Ramos (cell line): ENCODE results near the gene ABCA3.
"Not testable (repeated sequence)": the region's sequence is repeated elsewhere in the genome, so short reads cannot be mapped to it uniquely, and the experiment has no call there.

Source experiments
- in situ Hi-C: fragments of 300-500 bp; cut with MboI; formaldehyde crosslinking; loops from one replicate; pipeline ENCODE4 v1.14.3; 2022; ENCODE audit warnings: low sequenced_read_pairs; ENCODE audit not compliant: unreplicated experiment

Gene ABCA3

GRCh38 chr16:2263026-2263425 lies 77.5 kb downstream of the ABCA3 start:
- in situ Hi-C loops = not testable (repeated sequence)

DNA sequence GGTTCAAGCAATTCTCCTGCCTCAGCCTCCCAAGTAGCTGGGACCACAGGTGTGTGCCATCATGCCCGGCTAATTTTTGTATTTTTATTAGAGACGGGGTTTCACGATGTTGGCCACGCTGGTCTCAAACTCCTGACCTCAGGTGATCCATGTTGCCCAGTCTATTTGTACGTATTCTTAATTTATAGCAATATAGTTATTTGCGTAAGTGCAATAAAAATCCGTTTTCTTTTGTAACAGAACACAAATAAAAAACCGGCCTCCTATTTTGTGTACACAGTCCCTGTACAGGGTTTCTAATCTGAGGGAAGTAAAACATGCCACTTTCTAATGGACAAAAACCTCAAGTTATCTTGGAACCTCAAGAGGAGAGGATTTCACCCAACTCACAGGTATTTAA lies 80.3 kb downstream of the ABCA3 start:
- in situ Hi-C loops = no loop called here

- in situ Hi-C loops = not testable (repeated sequence)
These were observed 82.0 kb downstream of the ABCA3 start for GRCh38 chr16:2258530-2258929.

DNA sequence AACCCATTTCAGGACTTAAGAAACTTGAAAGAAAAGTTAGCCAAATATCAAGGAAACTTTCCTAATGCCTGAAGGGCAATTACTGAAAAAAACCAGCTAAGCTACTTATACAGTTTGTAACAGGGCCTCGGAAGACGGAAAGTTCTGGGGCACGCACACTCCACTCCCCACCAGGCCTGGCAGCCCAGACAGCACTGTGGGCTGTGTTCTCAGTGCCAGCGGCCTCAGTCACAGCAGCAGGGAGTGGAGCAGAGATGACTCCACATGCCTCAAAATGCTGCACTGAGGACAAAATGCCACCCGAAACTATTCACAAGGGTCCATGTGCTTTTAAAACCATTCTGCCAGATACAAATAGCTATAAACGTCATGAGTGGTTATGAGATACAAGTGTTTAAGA lies 82.8 kb downstream of the ABCA3 start:
- in situ Hi-C loops = no loop called here

DNA sequence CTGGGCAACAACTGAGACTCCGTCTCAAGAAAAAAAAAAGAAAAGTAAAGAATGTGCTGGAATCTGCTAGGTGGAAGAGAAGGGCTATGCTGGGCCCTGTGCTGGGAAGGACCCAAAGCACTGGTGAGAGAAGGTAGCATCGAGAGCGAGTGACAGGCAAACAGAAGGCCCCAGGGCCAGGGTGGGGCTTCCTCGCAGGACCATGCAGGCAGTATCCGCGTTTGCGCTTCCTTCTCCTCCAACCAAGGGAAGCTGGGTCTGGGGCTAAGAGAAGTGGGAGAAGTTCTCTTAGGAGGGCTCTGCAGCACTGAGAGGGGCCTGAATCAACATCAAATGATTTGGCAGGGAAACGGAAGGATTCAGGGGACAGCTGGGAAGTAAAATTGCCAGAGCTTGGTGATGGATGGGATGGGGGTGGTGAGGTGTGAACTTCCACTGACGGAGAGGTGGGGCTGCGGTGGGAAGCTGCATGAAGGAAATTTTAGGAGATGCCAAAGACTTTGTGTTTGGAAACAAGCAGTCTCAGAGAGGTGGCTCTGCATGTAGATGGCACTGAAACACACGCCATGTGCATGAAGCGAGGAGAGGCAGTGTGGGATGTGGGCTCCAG lies 83.9 kb downstream of the ABCA3 start:
- in situ Hi-C loops = no loop called here

GRCh38 chr16:2253293-2253692 lies 87.2 kb downstream of the ABCA3 start:
- in situ Hi-C loops = no loop called here

DNA sequence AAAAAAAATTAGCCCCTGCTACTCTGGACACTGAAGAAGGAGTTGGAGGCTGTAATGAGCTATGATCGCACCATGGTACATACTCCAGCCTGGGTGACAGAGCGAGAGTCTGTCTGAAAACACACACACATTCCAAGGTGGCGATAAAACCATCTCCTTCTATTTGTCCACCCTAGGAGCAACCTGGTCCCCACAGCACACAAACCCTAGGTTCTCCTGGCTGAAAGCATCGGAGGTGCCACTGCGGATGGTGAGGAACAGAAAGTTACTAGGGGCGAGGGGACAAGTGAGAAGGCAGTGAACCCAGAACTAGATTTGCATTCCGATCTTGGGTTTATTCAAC lies 87.8 kb downstream of the ABCA3 start:
- in situ Hi-C loops = no loop called here

- in situ Hi-C loops = no loop called here
These were observed 89.0 kb downstream of the ABCA3 start, which contains the start of gene ECI1 for GRCh38 chr16:2251296-2252111. ECI1 (minus strand) TSS chr16:2251587; CDS start chr16:2251566, 21 bp downstream.

DNA sequence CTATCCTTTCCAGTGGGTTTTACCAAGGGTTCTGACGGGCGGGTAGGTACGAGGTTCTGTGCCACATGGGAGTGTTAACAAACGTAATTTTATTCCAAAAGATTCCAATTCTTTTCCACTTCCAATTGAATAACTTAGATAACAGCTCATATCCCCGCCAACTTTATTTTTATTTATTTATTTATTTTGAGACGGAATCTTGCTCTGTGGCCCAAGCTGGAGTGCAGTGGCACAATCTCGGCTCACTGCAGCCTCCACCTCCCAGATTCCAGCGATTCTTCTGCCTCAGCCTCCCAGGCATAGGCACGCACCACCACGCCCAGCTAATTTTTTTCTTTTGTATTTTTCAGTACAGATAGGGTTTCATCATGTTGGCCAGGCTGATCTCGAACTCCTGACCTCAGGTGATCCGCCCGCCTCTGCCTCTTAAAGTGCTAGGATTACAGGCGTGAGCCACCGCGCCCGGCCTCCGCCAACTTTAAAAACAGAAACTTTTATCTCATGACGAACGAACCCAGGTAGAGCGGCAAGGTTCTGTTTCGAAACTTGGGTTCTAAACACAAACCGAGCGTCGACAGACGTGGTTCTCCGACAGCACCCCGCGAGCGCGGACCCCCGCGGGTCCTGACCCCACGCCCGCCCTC lies 89.8 kb downstream of the ABCA3 start:
- in situ Hi-C loops = no loop called here

DNA sequence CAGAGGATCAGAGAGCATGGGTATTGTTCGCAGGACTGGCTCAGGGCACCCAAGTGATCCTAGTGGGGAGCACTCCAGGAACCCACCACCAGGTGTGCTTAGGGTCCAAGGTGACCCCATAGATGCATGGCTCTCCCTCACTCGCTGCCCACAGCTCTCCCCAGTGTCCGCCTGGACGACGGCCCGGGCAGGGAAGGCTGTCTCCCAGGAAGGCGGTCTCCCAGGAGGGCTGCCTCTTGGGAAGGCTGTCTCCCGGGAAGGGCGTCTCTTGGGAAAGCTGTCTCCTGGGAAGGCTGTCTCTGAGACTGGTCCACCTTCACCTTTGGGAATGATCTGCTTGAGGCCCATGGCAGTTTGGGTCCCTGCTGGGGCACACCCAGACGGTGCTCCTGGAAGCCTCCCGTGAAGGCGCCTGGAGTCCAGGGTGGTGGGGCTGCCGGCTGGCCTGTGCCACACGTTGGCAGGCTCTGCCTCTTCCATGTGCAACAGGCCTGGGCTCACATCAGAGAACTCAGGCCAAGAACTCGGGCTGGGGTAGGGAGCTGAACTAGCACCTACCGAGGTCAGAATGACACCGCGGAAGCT lies 94.1 kb downstream of the ABCA3 start:
- in situ Hi-C loops = no loop called here

DNA sequence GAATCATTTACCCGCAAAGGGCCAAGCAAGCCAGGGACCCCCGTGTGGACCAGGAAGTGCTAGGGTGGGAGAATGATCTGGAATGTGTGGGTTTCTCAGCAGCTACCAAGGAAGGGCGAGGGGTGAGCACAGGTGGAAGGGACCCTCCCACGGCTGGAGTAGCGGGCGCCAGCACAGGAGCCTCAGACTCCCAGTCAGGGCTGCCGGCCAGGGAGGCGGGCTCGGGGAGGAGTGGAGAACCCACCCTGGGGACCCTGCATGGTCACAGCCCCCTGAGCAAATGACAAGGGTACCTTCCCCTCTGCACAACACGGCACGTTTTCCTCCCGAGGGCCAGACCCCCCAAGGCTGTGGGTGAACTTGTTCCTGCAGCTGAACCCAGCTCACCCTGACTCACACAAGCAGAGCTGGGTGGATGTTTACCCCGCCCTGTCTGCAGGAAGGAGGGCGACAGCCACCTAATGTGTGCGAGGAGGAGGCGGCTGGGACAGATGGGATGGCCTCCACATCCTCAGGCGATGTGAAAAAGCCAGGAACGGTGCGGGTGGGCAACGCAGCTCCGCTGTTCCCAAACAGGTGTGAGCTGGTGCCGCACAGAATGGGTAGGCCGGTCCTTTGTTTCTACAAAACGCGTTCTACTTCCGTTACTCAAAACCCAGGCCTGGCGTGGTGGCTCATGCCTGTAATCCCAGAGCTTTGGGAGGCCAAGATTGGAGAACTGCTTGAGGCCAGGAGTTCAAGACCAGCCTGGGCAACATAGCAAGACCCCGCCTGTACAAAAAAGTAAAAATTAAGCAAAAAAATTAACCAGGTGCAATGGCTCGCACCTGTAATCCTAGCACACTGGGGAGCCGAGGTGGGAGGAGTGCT lies 95.4 kb downstream of the ABCA3 start:
- in situ Hi-C loops = no loop called here

- in situ Hi-C loops = no loop called here
These were observed 96.2 kb downstream of the ABCA3 start for GRCh38 chr16:2244301-2244700.

DNA sequence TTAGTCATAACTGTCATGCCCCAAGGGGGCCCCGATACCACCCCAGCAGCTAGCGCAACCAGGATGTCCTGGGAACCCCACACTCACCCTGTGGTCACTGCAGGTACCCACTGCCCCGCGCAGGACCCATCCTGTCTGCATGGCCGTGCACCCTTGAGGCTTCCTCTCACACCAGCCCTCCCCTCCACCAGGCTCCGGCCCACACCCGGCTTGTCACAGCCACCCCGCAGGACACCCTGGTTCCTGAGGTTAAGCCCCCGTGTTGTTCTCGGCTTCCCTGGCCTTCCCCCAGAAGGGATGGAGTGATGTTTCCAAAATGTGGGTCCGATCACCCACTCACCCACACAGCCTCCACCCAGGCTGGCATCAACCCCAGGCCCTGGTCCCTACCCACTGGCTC lies 96.7 kb downstream of the ABCA3 start:
- in situ Hi-C loops = no loop called here

DNA sequence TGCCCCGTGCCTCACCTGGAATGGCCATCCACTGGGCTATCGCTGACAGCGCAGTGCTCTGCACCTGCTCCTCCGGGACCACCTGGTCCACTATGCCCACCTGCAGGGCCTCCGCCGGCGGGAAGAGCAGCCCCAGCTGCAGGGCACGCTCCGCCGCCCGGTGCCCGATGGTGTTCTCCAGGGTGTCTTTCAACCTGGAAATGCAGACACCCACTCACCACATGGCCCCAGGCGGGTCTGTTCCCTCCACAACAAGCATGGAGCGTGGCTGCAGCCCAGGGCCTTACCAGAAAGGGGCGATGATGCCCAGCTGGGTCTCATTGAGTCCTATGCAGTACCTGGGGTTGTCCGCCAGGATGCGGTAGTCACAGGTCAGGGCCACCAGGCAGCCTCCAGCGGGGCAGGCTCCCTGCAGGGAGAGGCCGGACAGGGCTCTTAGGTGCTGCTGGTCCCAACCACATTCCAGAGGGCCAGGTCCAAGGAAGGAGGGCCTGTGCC lies 97.4 kb downstream of the ABCA3 start:
- in situ Hi-C loops = no loop called here

DNA sequence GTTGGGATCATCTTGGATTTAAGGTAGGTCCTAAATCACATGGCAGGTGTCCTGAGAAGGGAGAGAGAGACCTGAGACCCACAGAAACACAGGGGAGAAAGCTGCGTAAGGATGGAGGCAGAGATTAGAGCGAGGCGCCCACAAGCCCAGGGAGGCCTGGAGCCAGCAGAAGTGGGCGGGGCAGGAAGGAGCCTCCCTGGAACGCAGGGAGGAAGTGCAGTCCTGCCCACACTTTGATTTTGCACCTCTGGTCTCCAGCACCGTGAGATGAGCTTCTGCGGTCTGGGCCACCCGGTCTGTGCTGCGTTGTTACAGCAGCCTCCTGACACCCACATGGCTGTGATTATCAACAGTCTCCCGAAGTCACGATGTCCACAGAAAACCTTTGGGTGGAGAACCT lies 97.9 kb downstream of the ABCA3 start:
- in situ Hi-C loops = no loop called here

DNA sequence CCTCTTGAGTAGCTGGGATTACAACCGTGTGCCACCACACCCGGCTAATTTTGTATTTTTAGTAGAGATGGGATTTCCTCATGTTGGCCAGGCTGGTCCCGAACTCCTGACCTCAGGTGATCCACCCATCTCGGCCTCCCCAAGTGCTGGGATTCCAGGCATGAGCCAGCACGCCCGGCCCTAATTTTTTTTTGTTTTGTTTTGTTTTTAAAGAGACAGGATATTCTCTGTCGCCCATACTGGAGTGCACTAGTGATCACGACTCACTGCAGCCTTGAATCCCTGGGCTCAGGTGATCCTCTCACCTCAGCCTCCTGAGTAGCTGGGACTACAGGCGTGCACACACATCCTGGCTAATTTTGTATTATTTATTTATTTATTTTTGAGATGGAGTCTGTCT lies 100.2 kb downstream of the ABCA3 start:
- in situ Hi-C loops = not testable (repeated sequence)

- in situ Hi-C loops = no loop called here
These were observed 101.5 kb downstream of the ABCA3 start for GRCh38 chr16:2238838-2239675.

GRCh38 chr16:2238150-2238837 lies 102.2 kb downstream of the ABCA3 start:
- in situ Hi-C loops = no loop called here
